Trophoblast cell (in vitro differentiated cells and primary cell): ENCODE data around the gene TMEM208.
A peak's percentile ranks its signal among the peaks of the same experiment; 100 is the strongest.

ENCODE experiments used
- DNase-seq, 2 donors: peaks; one replicate each; pipeline ENCODE4 v3.0.0-alpha.2; 2016
- H2AFZ ChIP-seq: 2 replicates; pipeline ENCODE4 v1.6.1; 2013; ENCODE audit warnings: low read length, moderate library complexity, mild to moderate bottlenecking; ENCODE audit not compliant: insufficient read depth, poor library complexity
- H2AK5ac ChIP-seq: 2 replicates; pipeline ENCODE4 v1.6.1; 2013; ENCODE audit warnings: mild to moderate bottlenecking, low read length
- H2BK120ac ChIP-seq: 2 replicates; pipeline ENCODE4 v1.6.1; 2013; ENCODE audit warnings: low read length, mild to moderate bottlenecking, moderate library complexity; ENCODE audit not compliant: insufficient read depth, poor library complexity
- H2BK12ac ChIP-seq: 2 replicates; pipeline ENCODE4 v1.6.1; 2013; ENCODE audit warnings: mild to moderate bottlenecking, low read length, moderate library complexity
- H2BK5ac ChIP-seq: 2 replicates; pipeline ENCODE4 v1.6.1; 2013; ENCODE audit warnings: low read length, low read depth, moderate library complexity, mild to moderate bottlenecking; ENCODE audit not compliant: poor library complexity
- H3K14ac ChIP-seq: 2 replicates; pipeline ENCODE4 v1.6.1; 2013; ENCODE audit warnings: mild to moderate bottlenecking, low read length
- H3K18ac ChIP-seq: 2 replicates; pipeline ENCODE4 v1.6.1; 2013; ENCODE audit warnings: mild to moderate bottlenecking, low read length
- H3K23ac ChIP-seq: 2 replicates; pipeline ENCODE4 v1.6.1; 2013; ENCODE audit warnings: low read length
- H3K27ac ChIP-seq: 2 replicates; pipeline ENCODE4 v1.5.1; 2013; ENCODE audit warnings: low read depth, mild to moderate bottlenecking, inconsistent platforms, low read length, moderate library complexity
- H3K27me3 ChIP-seq: 2 replicates; pipeline ENCODE4 v1.6.1; 2013; ENCODE audit warnings: inconsistent platforms, mild to moderate bottlenecking, low read length, moderate library complexity; ENCODE audit not compliant: insufficient read depth
- H3K36me3 ChIP-seq, 2 experiments: 1 replicate in 1 of 2; 2 replicates in 1 of 2; pipeline ENCODE4 v1.6.1; 2013; ENCODE audit warnings: low read length in 2 of 2, mild to moderate bottlenecking in 2 of 2, moderate library complexity in 1 of 2; ENCODE audit not compliant: insufficient read depth in 2 of 2, control insufficient read depth in 1 of 2
- H3K4ac ChIP-seq: 2 replicates; pipeline ENCODE4 v1.6.1; 2013; ENCODE audit warnings: low read depth, mild to moderate bottlenecking, low read length, moderate library complexity
- H3K4me1 ChIP-seq, 2 experiments: 1 replicate in 1 of 2; 2 replicates in 1 of 2; pipeline ENCODE4 v1.6.1; 2013; ENCODE audit warnings: low read length in 2 of 2, mild to moderate bottlenecking in 2 of 2, moderate library complexity in 1 of 2; ENCODE audit not compliant: insufficient read depth in 2 of 2, control insufficient read depth in 1 of 2
- H3K4me2 ChIP-seq: 2 replicates; pipeline ENCODE4 v1.6.1; 2013; ENCODE audit warnings: inconsistent platforms, mild to moderate bottlenecking, low read length, moderate library complexity
- H3K4me3 ChIP-seq: 2 replicates; pipeline ENCODE4 v1.5.1; 2013; ENCODE audit warnings: mild to moderate bottlenecking, low read depth, low read length, inconsistent platforms
- H3K79me1 ChIP-seq: one replicate; pipeline ENCODE4 v1.6.1; 2013; ENCODE audit warnings: low read length
- H3K79me2 ChIP-seq: 2 replicates; pipeline ENCODE4 v1.6.1; 2013; ENCODE audit warnings: low read length, mild to moderate bottlenecking; ENCODE audit not compliant: control insufficient read depth, insufficient read depth, poor library complexity
- H3K9ac ChIP-seq: 2 replicates; pipeline ENCODE4 v1.6.1; 2013; ENCODE audit warnings: mild to moderate bottlenecking, low read length
- H3K9me3 ChIP-seq: 2 replicates; pipeline ENCODE4 v1.6.1; 2013; ENCODE audit warnings: low read depth, mild to moderate bottlenecking, control low read depth, inconsistent platforms, low read length; ENCODE audit not compliant: insufficient read depth
- H4K12ac ChIP-seq: 2 replicates; pipeline ENCODE4 v1.6.1; 2013; ENCODE audit warnings: low read depth, mild to moderate bottlenecking, low read length, moderate library complexity
- H4K8ac ChIP-seq: 2 replicates; pipeline ENCODE4 v1.6.1; 2013; ENCODE audit warnings: low read depth, mild to moderate bottlenecking, low read length, moderate library complexity
- H4K91ac ChIP-seq: one replicate; pipeline ENCODE4 v1.6.1; 2013; ENCODE audit warnings: low read depth, mild to moderate bottlenecking, low read length, moderate library complexity
- WGBS: extraction: QIAGEN DNeasy Blood & Tissue Kit; methylation state at CpG from one replicate; pipeline ENCODE4 v1.1.7; 2013; ENCODE audit warnings: missing lambda C conversion rate; ENCODE audit not compliant: insufficient read length, insufficient coverage; ENCODE audit errors: extremely low coverage; 5-methylcytosine and 5-hydroxymethylcytosine counted together

TMEM208 gene

DNA sequence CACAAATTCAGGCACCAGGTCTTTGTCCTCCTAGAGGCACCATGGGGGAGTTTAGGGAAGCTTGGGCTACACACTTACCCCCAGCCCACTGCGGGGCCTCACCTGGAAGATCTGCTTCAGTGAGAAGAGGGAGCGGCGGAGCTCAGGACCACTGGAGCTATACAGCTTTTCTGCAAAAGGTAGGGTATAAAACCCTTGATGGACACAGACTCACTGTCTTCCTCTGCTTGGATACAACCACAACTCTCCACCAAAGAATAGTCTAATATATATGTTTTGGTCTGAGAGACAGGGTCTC lies 11.3 kb downstream of the TMEM208 start:
- no peak overlapping the region for H3K18ac ChIP-seq
- no peak overlapping the region for H2AK5ac ChIP-seq
- no CpG with 5 or more reads among the region's 3 CpGs for WGBS
- peaks cover 2% of the 10 kb centered on the region for H3K79me2 ChIP-seq
- no peak overlapping the region for H3K23ac ChIP-seq
- DNase-seq: no peak
- no peak overlapping the region for H3K14ac ChIP-seq
- H3K27ac ChIP-seq: no peak overlapping the region
- H4K12ac ChIP-seq: no peak overlapping the region
- H3K4me1 ChIP-seq: peaks cover 20 to 23% of the 10 kb centered on the region in 2 experiments
- no peak overlapping the region for H4K8ac ChIP-seq
- no peaks in the 10 kb centered on the region for H3K27me3 ChIP-seq
- no peak overlapping the region for H3K4me3 ChIP-seq
- H2BK5ac ChIP-seq: no peak overlapping the region
- H3K36me3 ChIP-seq: peaks cover 32 to 33% of the 10 kb centered on the region in 2 experiments
- no peak overlapping the region for H3K4ac ChIP-seq
- H2BK12ac ChIP-seq: no peak overlapping the region
- H3K79me1 ChIP-seq: peaks cover 16% of the 10 kb centered on the region
- H3K9me3 ChIP-seq: no peaks in the 10 kb centered on the region
- H2AFZ ChIP-seq: no peak overlapping the region
- no peak overlapping the region for H3K4me2 ChIP-seq
- no peak overlapping the region for H2BK120ac ChIP-seq
- H3K9ac ChIP-seq: no peak overlapping the region
- no peak overlapping the region for H4K91ac ChIP-seq

DNA sequence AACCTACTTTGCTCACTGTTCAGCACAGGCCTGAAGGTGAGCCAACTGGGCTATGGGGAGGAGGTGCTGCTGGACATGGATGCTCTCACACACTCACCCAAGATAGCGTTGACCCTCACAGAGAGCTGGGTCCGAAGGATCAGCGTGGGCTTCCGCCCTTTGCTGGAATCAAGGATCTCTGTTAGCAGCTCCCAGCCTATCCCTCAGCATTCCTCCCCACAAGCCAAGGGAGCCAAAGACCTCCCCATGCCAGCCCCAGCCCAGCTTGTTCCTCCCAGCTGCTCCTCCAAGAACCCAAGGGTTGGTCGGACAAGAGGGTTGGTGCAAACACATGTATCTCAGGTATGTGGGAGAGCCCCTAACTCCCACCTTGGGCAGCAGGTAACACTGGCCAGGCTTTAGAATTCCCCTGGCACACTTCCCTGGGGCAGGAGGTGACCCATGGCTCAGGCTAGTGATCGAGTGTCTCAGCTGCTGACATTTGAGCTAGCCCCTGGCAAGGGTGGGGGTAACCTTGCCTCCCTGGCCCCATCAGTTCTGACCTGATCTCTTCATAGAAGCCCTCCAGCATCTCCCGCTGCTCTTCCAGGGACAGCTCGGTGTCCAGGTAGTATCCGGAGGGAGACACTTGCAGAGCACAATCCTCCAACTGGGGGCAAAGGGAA lies 12.0 kb downstream of the TMEM208 start:
- H3K4me3 ChIP-seq: no peak overlapping the region
- H3K4me2 ChIP-seq: no peak overlapping the region
- H2BK12ac ChIP-seq: no peak overlapping the region
- H3K9me3 ChIP-seq: no peaks in the 10 kb centered on the region
- H3K27ac ChIP-seq: no peak overlapping the region
- no peak overlapping the region for H4K12ac ChIP-seq
- H3K23ac ChIP-seq: no peak overlapping the region
- no peak overlapping the region for H3K4ac ChIP-seq
- peaks cover 28 to 29% of the 10 kb centered on the region in 2 experiments for H3K4me1 ChIP-seq
- H2BK5ac ChIP-seq: no peak overlapping the region
- H4K8ac ChIP-seq: no peak overlapping the region
- H3K14ac ChIP-seq: no peak overlapping the region
- DNase-seq: no peak
- H3K27me3 ChIP-seq: no peaks in the 10 kb centered on the region
- H2BK120ac ChIP-seq: no peak overlapping the region
- H3K79me1 ChIP-seq: peaks cover 17% of the 10 kb centered on the region
- H2AFZ ChIP-seq: no peak overlapping the region
- H3K36me3 ChIP-seq: peaks cover 28 to 30% of the 10 kb centered on the region in 2 experiments
- H3K18ac ChIP-seq: no peak overlapping the region
- H4K91ac ChIP-seq: no peak overlapping the region
- WGBS: no CpG with 5 or more reads among the region's 9 CpGs
- H3K9ac ChIP-seq: no peak overlapping the region
- no peak overlapping the region for H2AK5ac ChIP-seq
- peaks cover 2% of the 10 kb centered on the region for H3K79me2 ChIP-seq

GRCh38 chr16:67240506-67240905 lies 13.6 kb downstream of the TMEM208 start:
- peak overlapping the region; percentile 92 for H3K18ac ChIP-seq
- peaks cover 22% of the 10 kb centered on the region for H3K79me1 ChIP-seq
- peak overlapping the region; percentile 23 for H2BK12ac ChIP-seq
- H2BK120ac ChIP-seq: peak overlapping the region; percentile 95
- H2AFZ ChIP-seq: peak overlapping the region; percentile 32
- no peak overlapping the region for H3K4me2 ChIP-seq
- no peaks in the 10 kb centered on the region for H3K9me3 ChIP-seq
- no CpG with 5 or more reads among the region's 4 CpGs for WGBS
- H3K4ac ChIP-seq: peak overlapping the region; percentile 68
- peak overlapping the region; percentile 96 for H2AK5ac ChIP-seq
- H4K91ac ChIP-seq: peak overlapping the region; percentile 97
- peaks cover 43 to 44% of the 10 kb centered on the region in 2 experiments for H3K4me1 ChIP-seq
- H2BK5ac ChIP-seq: peak overlapping the region; percentile 94
- H3K27me3 ChIP-seq: no peaks in the 10 kb centered on the region
- H3K23ac ChIP-seq: no peak overlapping the region
- H3K79me2 ChIP-seq: peaks cover 2% of the 10 kb centered on the region
- peak overlapping the region; percentile 89 for H4K8ac ChIP-seq
- H4K12ac ChIP-seq: peak overlapping the region; percentile 49
- DNase-seq: no peak
- H3K9ac ChIP-seq: no peak overlapping the region
- peaks cover 24 to 26% of the 10 kb centered on the region in 2 experiments for H3K36me3 ChIP-seq
- H3K4me3 ChIP-seq: no peak overlapping the region
- H3K27ac ChIP-seq: peak overlapping the region; percentile 95
- H3K14ac ChIP-seq: peak overlapping the region; percentile 94

DNA sequence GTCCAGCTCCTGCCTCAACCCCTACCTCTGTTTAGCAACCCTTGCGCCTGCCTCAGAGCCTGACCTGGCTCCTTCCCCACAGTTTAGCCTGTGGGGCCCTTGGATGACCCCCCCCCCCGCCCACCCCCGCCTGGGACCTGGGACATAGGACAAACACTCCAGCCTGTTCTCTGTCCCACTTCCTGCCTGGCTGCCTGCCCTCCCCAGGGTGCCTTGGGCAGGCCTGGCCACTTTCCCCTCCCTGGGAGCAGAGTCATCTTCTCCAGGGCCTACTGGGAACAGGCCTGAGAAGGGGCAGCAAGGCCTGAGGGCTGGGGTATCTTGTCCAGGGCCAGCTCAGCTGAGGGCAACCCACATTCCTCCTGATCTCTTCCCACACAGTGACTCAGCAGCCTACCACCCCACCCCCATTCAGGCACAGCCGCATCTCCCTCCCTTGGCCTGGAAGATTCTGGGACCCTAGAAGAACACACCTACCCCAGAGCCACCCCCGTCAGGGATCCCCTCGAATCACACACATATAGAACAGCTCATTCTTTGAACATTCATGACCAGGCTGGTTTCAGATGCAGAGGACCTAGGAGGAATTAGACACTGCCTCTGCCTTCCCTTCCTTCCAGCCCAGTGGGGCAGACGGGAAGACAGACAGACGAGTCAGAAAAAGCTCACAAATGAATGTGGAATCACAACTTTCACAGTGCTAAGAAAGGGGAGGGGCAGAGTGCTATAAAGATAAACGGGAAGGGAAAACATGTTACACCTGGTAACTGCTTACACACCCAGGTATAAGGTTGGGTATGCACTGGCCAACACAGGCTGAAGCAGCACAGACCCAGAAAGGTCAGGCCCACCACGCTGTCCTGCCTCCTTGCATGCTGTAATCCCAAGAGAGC lies 14.3 kb downstream of the TMEM208 start:
- H3K27me3 ChIP-seq: no peaks in the 10 kb centered on the region
- DNase-seq: peak; percentile 53 to 54
- peak overlapping the region; percentile 46 for H2AFZ ChIP-seq
- peak overlapping the region; percentile 49 for H4K12ac ChIP-seq
- peak overlapping the region; percentile 95 for H3K27ac ChIP-seq
- peaks cover 18 to 21% of the 10 kb centered on the region in 2 experiments for H3K36me3 ChIP-seq
- no peak overlapping the region for H3K4me3 ChIP-seq
- H3K23ac ChIP-seq: no peak overlapping the region
- peaks cover 44 to 47% of the 10 kb centered on the region in 2 experiments for H3K4me1 ChIP-seq
- peak overlapping the region; percentile 94 for H2BK5ac ChIP-seq
- no CpG with 5 or more reads among the region's 10 CpGs for WGBS
- peak overlapping the region; percentile 94 for H3K14ac ChIP-seq
- H2BK12ac ChIP-seq: peak overlapping the region; percentile 85
- H3K4me2 ChIP-seq: peak overlapping the region; percentile 45
- peak overlapping the region; percentile 89 for H4K8ac ChIP-seq
- H2AK5ac ChIP-seq: peak overlapping the region; percentile 96
- H3K79me2 ChIP-seq: peaks cover 2% of the 10 kb centered on the region
- peak overlapping the region; percentile 68 for H3K4ac ChIP-seq
- peak overlapping the region; percentile 92 for H3K18ac ChIP-seq
- peak overlapping the region; percentile 95 for H2BK120ac ChIP-seq
- no peak overlapping the region for H3K9ac ChIP-seq
- no peaks in the 10 kb centered on the region for H3K9me3 ChIP-seq
- H4K91ac ChIP-seq: peak overlapping the region; percentile 97
- peaks cover 29% of the 10 kb centered on the region for H3K79me1 ChIP-seq
